ENCODE results near the gene SORBS2.
"Not testable (repeated sequence)": the region's sequence is repeated elsewhere in the genome, so short reads cannot be mapped to it uniquely, and the experiment has no call there.

The SORBS2 gene

GRCh38 chr4:185559915-185560281, 252.1 kb downstream of the SORBS2 start:
- no peak for TF ChIP-seq CTCF (IDR thresholded peaks at IDR 0.05; ENCODE audit: poor library complexity, severe bottlenecking)
- DNase-seq (ENCODE audit: low spot score) (peak; percentile 73), ATAC-seq (ENCODE audit: low read depth) (peak; percentile 88)
- H3K9me3 ChIP-seq (ENCODE audit: severe bottlenecking) = no peaks in the 10 kb centered on the region
- H3K27me3 ChIP-seq (ENCODE audit: insufficient read depth, poor library complexity, severe bottlenecking) = no peaks in the 10 kb centered on the region
- H3K4me1 ChIP-seq (ENCODE audit: insufficient read depth, poor library complexity, severe bottlenecking) = peaks cover 11% of the 10 kb centered on the region
- no peak overlapping the region for H3K4me3 ChIP-seq (ENCODE audit: severe bottlenecking)
- H3K27ac ChIP-seq (ENCODE audit: poor library complexity, severe bottlenecking) = peak overlapping the region; percentile 6
- H3K36me3 ChIP-seq (ENCODE audit: low read depth) = no peaks in the 10 kb centered on the region

GRCh38 chr4:185559251-185559914, 252.6 kb downstream of the SORBS2 start:
- Histone ChIP-seq H3K27ac (ENCODE audit: poor library complexity, severe bottlenecking) (peak overlapping the region; percentile 6), H3K4me1 (ENCODE audit: insufficient read depth, poor library complexity, severe bottlenecking) (peaks cover 11% of the 10 kb centered on the region)
- not testable (repeated sequence) for H3K27me3 ChIP-seq (ENCODE audit: insufficient read depth, poor library complexity, severe bottlenecking); DNase-seq (ENCODE audit: low spot score); H3K9me3 ChIP-seq (ENCODE audit: severe bottlenecking); H3K4me3 ChIP-seq (ENCODE audit: severe bottlenecking); H3K36me3 ChIP-seq (ENCODE audit: low read depth); ATAC-seq (ENCODE audit: low read depth)

- Histone ChIP-seq H3K9me3 (ENCODE audit: severe bottlenecking) (no peaks in the 10 kb centered on the region), H3K27ac (ENCODE audit: poor library complexity, severe bottlenecking) (no peak overlapping the region), H3K27me3 (ENCODE audit: insufficient read depth, poor library complexity, severe bottlenecking) (no peaks in the 10 kb centered on the region), H3K36me3 (ENCODE audit: low read depth) (no peaks in the 10 kb centered on the region), H3K4me1 (ENCODE audit: insufficient read depth, poor library complexity, severe bottlenecking) (peaks cover 3% of the 10 kb centered on the region), H3K4me3 (ENCODE audit: severe bottlenecking) (no peak overlapping the region)
- no peak for ATAC-seq (ENCODE audit: low read depth)
- no peak for DNase-seq (ENCODE audit: low spot score)
- TF ChIP-seq CTCF (IDR thresholded peaks at IDR 0.05; ENCODE audit: poor library complexity, severe bottlenecking) = no peak
Observed at GRCh38 chr4:185554365-185555126, 257.4 kb downstream of the SORBS2 start.

- TF ChIP-seq CTCF (IDR thresholded peaks at IDR 0.05; ENCODE audit: poor library complexity, severe bottlenecking) = no peak
- Histone ChIP-seq H3K9me3 (ENCODE audit: severe bottlenecking) (no peaks in the 10 kb centered on the region), H3K36me3 (ENCODE audit: low read depth) (no peaks in the 10 kb centered on the region), H3K4me3 (ENCODE audit: severe bottlenecking) (no peak overlapping the region), H3K27ac (ENCODE audit: poor library complexity, severe bottlenecking) (no peak overlapping the region), H3K27me3 (ENCODE audit: insufficient read depth, poor library complexity, severe bottlenecking) (no peaks in the 10 kb centered on the region), H3K4me1 (ENCODE audit: insufficient read depth, poor library complexity, severe bottlenecking) (no peaks in the 10 kb centered on the region)
- no peak for DNase-seq (ENCODE audit: low spot score)
- ATAC-seq (ENCODE audit: low read depth) = peak; percentile 48; the same call in 2 of the 3 replicates
Observed at GRCh38 chr4:185552254-185552653, 259.7 kb downstream of the SORBS2 start.

GRCh38 chr4:185550933-185551332, 261.1 kb downstream of the SORBS2 start:
- no peaks in the 10 kb centered on the region for H3K4me1 ChIP-seq (ENCODE audit: insufficient read depth, poor library complexity, severe bottlenecking)
- H3K9me3 ChIP-seq (ENCODE audit: severe bottlenecking) = no peaks in the 10 kb centered on the region
- H3K27me3 ChIP-seq (ENCODE audit: insufficient read depth, poor library complexity, severe bottlenecking) = no peaks in the 10 kb centered on the region
- H3K4me3 ChIP-seq (ENCODE audit: severe bottlenecking) = no peak overlapping the region
- DNase-seq (ENCODE audit: low spot score) (no peak), ATAC-seq (ENCODE audit: low read depth) (no peak)
- no peak for TF ChIP-seq CTCF (IDR thresholded peaks at IDR 0.05; ENCODE audit: poor library complexity, severe bottlenecking)
- no peaks in the 10 kb centered on the region for H3K36me3 ChIP-seq (ENCODE audit: low read depth)
- H3K27ac ChIP-seq (ENCODE audit: poor library complexity, severe bottlenecking) = no peak overlapping the region

Data from RWPE2 (cell line).